OCI-M2 (cell line): ENCODE results near the gene SLC6A3.
"Not testable (repeated sequence)": the region's sequence is repeated elsewhere in the genome, so short reads cannot be mapped to it uniquely, and the experiment has no call there.

ENCODE experiments used
- DNase-seq: peaks from one replicate; lab custom pipeline; 2025; ENCODE audit not compliant: unreplicated experiment; lab: John Stamatoyannopoulos, UW

SLC6A3 gene

DNA sequence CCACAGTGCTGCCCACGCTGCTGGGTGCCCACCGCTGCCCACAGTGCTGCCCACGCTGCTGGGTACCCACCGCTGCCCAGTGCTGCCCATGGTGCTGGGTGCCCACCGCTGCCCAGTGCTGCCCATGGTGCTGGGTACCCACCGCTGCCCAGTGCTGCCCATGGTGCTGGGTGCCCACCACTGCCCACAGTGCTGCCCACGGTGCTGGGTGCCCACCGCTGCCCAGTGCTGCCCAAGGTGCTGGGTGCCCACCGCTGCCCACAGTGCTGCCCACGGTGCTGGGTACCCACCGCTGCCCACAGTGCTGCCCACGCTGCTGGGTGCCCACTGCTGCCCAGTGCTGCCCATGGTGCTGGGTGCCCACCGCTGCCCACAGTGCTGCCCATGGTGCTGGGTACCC, 22.7 kb downstream of the SLC6A3 start:
- DNase-seq, result not testable (repeated sequence)

DNA sequence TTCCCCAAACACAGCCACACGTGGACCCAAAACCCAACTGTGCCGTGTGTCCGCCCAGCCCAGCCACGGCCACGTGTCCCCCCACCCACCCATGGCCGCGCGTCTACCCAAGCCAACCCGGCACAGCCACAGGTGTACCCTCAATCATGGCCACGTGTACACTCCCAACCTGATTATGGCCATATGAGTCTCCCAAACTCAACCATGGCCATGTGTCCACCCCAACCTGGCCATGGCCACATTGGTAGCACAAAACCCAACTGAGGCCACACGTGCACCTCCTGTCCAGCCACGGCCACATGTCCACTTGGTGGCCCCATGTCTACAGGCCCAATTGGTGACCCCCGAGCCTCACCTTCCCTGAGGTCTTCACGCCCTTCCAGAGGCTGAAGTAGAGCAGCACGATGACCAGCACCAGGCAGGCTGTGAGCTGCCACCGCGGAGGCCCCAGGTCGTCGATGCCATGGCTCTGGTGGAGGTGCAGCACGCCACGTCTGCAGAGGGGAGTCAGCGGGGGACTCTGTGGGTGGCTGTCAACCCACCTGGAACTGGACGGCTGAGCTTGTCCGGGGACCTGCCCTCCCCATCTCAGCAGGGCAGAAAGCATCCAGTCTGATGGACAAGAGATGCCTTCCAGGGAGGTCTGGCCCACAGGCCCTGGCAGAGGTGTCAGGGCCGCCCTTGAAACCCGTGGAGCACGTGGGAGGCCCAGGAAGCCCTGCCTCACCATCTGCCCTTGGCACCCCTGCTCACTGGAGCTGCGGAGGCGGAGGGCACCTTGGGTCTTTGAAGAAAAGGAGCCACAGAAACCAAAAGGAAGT, 23.5 kb downstream of the SLC6A3 start:
- no peak for DNase-seq

DNA sequence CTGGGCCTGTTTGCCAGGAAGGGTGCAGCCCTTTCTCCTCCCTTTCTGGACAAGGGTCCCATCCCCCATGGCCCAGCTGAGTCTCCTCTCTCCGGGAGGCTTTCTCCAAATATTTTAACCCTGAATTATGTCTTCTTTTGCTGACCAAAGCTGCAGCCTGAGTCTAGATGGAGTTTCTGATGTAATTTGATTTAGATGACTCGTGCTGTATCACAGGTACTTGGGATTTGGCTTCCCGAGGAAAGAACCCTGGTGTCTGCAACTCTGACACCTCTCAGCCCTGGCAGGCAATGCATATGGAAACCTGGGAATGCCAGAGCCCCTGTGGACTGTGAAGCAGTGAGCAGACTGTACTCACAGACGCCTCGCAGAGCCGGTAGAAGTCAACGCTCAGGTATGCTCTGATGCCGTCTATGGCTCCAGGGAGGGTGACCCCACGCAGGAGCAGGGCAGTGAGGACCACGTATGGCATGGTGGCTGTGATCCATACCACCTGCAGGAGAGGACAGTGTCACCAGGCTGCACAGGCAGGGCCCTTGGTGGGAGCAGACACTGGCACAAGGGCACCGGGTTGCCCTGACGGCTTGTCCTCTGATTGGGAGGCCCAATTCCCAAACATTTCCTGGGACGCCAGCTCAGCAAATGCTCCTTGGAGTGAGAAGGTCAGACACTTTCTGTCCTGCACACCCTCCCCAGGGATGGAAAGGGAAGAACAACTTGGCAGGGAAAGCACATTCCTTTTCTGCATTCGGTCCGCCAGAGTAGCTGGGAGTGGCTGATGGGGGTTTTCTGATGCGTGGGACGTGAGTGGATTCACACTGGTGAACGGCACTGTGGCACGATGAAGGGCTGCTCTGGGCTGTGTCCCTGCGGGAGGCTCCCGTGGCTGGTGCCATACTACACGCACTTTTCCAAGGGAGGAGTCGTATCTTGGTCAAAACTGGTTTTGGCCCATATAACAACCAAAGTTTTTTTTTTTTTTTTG, 24.7 kb downstream of the SLC6A3 start:
- no peak for DNase-seq

DNA sequence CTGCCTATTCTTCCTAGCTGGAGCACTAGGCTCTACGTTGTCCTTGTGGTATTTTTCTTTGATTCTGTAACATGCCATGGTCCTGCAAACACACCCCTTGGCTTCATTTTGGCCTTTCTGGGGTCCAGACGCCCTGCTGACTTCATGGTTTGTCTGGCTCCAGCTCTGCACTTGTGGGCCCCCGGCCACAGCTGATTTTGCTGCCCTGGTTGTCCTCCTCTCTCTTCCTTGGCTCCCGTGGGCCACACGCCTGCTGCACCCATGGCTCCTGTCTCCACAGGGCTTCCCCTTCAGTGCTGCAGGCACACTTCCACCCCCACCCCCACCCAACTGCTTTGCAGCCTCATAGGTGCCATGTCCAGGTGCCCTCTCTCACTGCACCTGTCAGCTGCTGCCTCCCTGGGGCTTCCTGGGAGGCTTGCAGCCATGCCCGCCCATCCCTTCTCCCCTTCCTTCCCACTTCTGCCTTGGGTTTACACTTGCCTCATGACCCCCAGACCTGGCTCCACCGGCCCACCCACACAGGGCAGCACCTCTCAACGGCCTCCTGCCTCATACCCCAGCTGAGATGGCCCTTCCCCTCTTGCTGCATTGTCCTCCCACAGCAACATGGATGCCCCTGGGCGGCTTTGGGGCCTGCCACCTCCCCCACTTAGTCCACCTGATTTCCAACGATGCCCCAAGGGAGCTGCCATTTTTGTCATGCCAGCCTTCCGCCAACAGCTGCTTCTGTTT, 25.6 kb downstream of the SLC6A3 start:
- DNase-seq, result no peak

DNA sequence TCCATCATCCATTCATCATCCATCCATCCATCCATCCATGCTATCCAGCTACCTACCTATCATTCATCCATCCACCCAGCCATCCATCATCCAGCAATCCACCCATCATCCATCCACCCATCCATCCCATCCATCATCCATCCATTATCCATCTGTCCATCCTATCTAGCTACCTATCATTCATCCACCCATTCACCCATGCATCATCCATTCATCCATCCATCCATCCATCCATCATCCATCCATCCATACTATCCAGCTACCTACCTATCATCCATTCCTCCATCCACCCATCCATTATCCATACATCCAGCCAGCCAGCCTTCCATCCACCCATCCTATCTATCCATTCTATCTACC, 26.3 kb downstream of the SLC6A3 start:
- DNase-seq, result no peak

DNA sequence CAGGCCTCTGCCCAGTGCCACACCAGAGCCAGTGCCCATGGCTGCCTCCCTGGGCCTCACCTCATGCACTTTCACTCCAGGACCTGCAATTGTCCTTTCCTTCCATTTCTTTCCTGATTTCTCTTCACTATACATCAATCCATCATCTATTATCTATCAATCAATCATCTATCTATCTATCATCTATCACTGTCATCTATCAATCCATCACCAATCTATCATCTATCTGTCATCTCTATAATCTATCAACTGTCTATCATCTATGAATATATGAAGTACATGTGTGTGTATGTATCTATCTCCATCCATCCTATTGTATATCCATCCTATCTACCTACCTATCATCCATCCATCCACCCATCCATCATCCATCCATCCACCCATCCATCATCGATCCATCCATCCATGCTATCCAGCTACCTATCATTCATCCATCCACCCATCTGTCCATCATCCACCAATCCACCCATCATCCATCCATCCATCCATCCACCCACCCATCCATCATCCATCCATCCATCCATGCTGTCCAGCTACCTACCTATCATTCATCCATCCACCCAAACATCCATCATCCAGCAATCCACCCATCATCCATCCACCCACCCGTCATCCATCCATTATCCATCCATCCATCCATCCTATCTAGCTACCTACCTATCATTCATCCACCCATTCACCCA, 26.9 kb downstream of the SLC6A3 start:
- DNase-seq, result no peak

DNA sequence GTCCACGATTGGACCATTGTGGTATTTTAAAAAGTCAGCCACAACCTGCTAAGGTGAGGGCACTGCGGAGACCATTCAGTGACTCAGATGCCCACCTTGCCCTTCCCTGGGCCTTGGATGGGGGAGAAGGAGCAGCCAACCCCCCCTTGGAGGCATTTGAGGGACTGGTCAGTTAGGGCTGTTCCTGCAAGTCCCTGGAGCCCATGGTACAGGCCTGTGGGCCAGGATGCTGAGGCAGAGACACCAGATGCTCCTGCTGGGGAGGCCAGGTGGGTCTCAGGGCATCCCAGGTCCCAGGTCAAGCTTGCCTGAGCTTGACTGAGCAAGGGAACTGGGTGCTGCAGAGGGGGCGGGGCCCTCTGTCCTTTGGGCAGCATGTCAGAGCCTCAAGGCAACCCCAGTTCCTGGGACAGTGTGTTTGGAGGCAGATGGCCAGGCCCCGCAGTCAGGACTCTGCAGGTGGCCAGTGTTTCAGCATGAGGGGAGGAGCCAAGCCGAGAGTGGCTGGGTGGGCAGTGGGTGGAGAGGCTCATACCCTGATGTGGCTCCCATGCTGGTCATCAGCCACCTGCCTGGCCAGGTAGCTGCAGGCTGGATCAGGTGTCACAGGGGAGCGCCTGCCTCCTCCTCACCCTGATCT, 27.5 kb downstream of the SLC6A3 start:
- no peak for DNase-seq

DNA sequence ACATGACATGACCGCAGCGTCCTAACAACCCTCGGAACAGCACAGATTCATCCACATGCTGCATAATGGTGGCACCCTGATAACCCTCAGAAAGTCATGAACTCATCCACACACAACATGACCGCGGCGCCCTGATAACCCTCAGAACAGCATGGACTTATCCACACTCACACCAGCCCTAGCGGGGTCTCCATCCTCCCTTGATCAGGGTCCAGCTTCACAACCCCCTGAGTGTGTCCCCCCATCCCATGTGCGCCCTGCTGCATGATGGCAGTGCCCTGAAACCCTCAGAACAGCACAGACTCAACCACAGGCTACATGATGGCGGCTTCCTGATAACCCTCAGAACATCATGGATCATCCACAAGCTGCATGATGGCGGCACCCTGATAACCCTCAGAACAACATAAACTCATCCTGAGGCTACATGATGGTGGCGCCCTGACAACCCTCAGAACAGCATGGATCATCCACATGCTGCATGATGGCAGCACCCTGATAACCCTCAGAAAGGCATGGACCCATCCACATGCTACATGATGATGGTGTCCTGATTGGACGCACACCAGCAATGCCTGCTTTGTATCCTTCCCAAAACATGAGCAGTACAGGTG, 28.3 kb downstream of the SLC6A3 start:
- DNase-seq, result no peak

DNA sequence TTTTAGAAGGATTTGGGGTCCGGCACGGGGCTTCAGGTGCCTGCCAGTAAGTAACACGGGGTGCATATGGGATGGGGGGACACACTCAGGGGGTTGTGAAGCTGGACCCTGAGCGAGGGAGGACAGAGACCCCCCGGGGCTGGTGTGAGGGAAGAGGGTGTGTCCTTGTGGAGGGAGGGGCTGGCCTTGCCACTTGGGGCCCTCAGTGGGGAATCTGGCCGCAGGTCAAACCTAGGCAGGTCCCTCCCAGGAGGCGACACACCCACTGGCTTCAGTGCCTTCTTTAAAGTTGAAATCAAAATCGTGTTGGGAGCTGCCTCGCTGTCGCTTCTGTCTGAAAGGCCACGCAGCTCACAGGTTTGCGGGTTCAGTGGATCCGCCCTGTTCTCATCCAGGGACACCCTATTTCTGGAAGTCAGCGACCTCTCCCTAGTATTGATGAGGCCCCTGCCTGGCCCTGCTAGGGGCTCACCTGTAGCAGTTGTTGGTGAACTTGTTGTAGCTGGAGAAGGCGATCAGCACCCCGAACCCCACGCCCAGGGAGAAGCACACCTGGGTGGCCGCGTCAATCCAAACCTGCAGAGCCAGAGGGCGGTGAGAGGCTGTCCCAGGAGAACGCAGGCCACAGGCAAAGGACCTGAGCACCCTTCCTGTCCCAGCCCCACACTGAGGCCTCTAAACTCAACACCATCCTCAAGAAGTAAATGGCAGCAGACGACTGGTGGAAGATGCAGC, 29.4 kb downstream of the SLC6A3 start:
- no peak for DNase-seq

DNA sequence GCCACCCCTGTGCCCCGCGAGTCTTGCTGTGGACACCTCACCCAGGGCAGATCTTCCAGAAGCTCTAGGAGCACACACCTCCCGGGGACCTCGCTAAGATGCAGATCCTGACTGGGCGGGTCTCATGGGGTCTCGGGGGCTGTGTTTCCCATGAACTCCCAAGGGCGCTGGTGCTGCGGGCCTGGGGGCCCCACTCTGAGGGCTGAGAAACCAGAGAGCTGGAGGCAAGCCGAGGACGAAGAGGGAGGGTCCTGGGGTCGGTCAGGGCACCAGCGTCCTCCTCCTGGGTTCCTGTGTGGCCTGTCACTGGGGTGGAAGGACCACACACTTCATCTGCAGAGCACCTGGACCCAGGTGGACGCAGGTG, 30.2 kb downstream of the SLC6A3 start:
- no peak for DNase-seq

DNA sequence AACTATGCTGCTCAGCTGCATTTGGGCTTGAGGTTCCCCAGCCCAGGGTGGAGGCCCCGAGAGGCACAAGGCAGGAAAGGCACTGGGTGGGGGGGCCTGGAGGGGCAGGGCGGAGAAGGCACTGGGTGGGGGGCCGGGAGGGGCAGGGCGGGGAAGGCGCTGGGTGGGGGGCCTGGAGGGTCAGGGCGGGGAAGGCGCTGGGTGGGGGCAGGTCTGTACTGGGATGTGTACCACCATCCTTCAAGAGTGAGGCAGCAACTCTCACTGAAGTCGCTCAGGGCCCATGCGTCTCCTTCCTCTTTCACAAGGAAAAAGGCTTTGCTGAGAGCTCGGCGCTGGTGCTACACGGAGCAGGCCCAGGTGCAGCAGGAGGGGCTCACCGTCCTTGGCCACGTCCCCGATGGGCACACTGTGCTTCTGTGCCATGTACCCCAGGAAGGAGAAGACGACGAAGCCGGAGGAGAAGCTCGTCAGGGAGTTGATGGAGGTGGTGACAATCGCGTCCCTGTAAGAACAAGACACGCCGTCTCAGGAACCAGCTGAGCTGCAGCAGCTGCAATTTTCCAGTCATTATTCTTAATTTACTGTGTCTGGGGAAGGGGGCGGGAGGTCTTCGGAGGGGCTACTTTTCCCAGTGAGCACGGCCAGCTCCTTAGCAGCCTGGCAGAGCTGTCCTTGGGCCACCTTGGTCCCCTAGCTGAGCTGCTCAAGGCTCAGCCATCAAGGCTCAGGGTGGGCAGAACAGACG, 30.8 kb downstream of the SLC6A3 start:
- no peak for DNase-seq

DNA sequence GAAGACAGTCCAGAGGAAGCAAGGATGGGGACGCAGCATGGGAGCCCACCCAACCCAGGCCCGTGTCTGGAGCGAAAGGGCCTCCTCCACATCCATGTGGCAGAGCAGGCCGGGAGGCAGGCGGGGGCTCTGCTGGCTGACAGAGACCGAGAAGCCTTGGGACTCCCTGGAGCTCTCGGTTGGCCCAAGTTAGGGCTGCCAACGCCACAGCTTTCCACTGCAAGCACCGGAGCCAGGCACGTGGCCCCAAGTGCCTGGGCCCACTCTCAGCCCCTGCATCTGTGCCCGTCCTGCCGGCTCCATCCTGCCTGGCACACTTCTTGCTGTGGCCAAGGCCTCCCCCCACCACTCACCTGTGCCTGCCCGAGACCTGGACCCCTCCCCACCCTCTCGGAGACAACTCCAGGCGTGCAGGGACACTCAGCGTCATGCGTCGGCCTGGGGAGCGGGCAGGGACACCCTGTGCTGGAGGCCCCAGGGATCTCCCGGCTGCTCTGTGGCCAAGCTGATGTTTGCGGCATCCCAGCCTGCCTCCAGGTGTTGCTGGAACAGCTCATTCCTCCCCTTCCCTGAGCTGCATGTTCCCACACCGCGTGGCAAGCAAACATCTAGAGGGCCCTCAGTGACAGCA, 31.5 kb downstream of the SLC6A3 start:
- DNase-seq, result no peak

DNA sequence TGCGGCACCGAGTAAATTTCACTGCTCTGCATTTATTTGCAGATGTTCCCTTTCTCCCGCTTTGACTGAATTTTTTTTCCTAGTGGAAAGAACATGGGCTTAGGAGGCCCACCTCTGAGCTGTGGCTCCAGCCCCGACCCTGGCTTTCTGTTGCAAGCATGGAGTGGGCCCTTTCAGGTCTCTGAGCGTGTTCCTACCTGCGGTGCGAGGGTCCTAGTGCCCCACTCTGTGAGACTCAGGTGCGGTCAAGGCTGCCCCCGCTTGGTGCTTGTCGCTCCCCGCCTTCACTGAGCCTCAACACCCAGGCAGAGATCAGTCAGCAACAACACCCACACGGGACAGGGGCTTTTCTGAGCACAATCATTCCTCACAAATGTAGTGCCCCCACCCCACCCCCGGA, 32.0 kb downstream of the SLC6A3 start:
- no peak for DNase-seq

DNA sequence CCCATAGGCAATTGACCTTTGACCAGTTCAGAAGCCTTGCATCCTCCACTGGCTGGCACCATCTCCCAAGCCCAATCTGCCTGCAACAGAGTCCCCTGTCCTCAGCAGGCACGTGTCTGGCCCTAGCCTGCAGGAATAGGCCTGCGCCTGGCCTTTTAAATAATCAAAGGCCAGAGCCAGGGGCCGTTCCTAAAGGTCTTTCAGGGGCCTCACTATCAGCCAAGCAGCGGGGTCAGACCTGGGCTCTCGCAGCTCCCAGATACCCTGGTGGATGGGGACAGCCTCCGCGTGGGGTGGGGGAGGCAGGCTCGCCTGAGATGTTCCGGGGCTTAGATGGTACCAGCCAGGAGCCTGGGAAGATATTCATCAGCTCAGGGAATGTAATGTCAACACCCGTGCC, 32.6 kb downstream of the SLC6A3 start:
- DNase-seq, result no peak

DNA sequence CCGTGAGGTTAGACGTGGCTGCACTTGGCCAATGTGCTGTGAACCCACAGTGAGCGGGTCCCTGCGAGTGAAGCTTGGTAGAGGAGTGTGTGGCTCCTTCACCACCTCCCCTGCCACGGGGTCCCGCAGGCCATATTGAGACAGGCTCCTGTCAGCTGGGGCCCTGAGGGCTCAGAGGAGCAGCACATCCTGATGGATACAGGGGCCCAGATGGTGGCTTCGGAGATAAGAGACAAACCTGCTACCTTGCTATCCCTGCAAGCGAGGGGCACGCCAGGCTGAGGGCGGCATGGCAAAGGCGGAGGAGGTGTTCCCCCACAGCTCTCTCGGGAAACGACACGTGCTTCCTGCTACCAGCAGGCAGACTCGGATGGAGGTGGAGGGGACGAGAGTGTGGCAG, 33.1 kb downstream of the SLC6A3 start:
- no peak for DNase-seq

DNA sequence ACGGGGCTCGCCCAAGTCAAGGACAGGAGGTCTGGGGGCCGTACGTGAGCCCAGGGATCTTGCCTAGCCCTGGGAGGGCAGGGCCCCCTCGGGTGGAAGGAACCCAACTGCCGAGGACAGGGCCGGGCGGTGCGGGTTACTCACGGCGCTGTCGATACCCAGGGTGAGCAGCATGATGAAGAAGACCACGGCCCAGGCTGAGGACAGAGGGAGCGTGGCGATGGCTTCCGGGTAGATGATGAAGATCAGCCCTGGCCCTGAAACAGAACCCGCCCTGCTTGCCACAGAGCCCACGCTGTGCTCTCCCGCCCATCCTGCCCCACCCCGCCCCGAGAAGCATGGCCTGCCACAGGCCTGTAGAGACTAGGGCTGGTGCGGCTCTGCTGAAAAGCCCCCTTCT, 34.1 kb downstream of the SLC6A3 start:
- DNase-seq, result no peak

DNA sequence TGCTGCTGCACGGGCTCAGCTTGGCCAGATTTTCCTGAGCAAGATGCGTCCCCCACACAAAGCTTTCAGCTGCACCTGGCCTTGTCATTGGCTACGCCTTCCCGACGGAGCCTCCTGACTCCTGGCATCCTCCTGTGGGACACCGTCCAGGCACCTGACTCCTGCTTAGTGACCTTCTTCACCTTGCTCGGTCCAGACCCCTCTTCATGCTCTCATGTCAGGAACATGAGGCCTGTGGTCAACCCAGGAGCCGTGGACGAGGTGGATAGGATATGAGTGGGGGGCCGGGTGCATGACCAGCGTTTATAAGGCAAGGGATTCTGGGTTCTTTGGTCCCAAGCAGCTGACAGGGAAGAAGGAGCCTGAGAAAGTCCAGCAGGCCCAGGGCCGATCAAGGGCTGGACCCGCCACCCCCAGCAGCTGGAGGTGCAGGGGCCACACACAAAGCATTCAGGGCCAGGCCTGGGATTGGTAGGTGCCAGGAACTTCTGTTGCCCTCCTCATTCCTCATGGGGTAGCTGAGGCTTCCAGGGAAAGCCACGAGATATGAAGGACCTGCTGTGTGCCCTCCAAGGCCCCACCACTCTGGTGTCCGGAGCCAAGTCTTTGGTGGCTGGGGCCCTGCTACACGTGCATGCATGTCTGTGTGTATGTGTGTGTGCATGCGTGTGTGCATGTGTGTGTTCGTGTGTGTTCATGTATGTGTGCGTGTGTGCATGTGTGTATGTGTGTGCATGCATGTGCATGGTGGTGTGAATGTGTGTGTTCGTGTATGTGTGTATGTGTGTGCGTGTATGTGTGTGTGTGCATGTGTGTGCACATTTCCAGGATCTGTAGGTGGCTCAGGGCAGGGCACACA, 34.9 kb downstream of the SLC6A3 start:
- DNase-seq, result no peak
